CD4-positive, alpha-beta T cell treated with Interleukin-15 for 4 hours (primary cell): ENCODE measurements around the gene FRMD5.
A peak's percentile ranks its signal among the peaks of the same experiment; 100 is the strongest.
"Not testable (repeated sequence)": the region's sequence is repeated elsewhere in the genome, so short reads cannot be mapped to it uniquely, and the experiment has no call there.

Experiments
- DNase-seq: peaks from one replicate; pipeline ENCODE4 v3.0.0-alpha.2; 2020; ENCODE audit warnings: low spot score

The FRMD5 gene

GRCh38 chr15:44195151-44195740 lies at the start of gene FRMD5:
Gene FRMD5, minus strand, starts transcription at chr15:44195271.
- peak; percentile 89 for DNase-seq

GRCh38 chr15:44243829-44244228 lies 48.8 kb upstream of the FRMD5 start:
- DNase-seq: no peak

DNA sequence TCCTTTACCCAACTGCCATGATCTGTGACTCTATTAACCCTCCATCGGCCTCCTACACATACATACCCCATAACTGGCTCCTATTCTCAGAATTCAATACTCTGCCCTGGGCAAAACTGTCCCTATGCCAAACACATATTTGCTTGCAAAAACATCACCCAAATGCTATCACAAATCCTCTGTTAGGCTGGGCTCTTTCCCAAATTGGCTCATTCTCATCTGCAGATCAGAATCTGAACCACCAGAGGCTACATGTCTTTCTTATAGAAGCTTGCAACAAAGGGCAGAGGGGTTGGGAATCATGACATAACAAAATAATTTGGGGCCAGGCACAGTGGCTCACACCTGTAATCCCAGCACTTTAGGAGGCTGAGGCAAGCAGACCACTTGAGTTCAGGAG lies 48.1 kb upstream of the FRMD5 start:
- no peak for DNase-seq

DNA sequence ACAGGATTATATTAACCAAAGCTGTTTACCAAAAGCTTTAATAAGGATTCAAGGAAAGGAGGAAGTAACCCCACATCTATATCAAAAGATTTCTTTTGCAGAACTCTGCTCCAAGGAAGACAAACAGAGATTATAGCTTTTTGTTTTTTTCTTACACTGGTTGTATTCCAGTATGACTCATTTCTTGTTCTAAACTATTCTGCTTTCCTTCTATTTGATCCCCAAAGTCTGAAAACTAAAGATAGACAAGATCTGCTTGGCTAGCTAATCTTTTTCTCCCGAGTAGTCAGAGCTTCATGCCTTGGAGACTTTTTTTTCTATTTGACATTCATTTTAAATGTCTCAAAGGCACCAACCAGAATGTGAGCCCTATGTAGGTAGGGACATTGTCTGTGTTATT lies 36.8 kb upstream of the FRMD5 start:
- DNase-seq: no peak

DNA sequence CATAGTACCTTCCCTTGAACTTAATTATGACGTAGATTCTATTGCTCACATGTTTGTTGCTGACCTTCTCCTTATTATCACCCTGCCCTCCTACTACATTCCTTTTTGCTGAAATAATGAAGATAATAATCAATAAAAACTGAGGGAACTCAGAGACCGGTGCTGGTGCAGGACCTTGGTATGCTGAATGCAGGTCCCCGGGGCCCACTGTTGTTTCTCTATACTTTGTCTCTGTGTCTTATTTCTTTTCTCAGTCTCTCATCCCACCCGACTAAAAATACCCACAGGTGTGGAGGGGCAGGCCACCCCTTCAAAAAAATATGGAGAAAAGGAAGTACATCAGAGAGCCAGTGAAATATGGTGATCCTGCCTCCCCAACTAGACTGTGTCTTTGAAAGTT lies 34.2 kb upstream of the FRMD5 start:
- not testable (repeated sequence) for DNase-seq

GRCh38 chr15:44227584-44227983 lies 32.5 kb upstream of the FRMD5 start:
- DNase-seq: no peak

DNA sequence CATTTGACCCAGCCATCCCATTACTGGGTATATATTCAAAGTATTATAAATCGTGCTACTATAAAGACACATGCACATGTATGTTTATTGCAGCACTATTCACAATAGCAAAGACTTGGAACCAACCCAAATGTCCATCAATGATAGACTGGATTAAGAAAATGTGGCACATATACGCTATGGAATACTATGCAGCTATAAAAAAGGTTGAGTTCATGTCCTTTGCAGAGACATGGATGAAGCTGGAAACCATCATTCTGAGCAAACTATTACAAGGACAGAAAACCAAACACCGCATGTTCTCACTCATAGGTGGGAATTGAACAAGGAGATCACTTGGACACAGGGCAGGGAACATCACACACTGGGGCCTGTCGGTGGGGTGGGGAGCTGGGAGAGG lies 31.9 kb upstream of the FRMD5 start:
- not testable (repeated sequence) for DNase-seq

DNA sequence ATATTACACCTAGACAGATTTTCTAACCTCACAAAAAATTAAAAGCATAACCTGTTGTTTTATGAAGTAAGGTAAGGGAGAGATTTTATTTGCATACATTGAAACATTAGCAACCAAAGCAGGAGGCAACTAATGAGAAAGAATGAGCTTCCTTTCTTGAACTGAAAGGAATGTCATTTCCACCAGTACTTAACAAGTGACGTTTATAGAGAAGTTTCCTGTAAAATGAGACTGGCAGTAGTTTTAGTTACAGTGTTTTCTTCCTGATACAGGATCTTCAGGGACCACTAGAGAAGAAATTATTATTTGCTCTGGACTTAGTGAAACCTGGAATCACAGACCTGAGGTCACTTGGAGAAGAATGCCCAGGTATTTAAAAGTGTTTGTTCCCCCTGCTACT lies 27.4 kb upstream of the FRMD5 start:
- DNase-seq: no peak

DNA sequence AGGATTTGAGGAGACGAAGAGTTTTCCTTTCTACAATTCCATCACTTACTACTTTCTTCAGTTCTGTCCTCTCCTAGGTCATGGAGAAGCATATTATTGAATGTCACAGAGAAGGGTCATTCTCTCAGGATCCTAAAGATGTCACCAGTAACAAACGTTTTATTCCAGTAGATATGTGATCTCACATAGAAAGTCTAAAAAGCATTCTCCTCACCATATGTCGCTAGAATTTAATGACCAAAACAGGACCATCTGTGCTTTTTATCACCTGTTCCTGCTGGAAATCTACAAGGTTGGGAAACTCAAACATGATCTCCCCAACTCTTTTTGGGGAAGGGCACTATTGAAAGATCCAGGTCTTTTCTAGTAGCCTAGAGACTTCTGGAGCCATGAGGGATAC lies 24.0 kb upstream of the FRMD5 start:
- no peak for DNase-seq

GRCh38 chr15:44216958-44217357 lies 21.9 kb upstream of the FRMD5 start:
- no peak for DNase-seq

GRCh38 chr15:44215594-44215993 lies 20.5 kb upstream of the FRMD5 start:
- DNase-seq: no peak

- no peak for DNase-seq
These were observed 13.9 kb upstream of the FRMD5 start for GRCh38 chr15:44208956-44209355.

DNA sequence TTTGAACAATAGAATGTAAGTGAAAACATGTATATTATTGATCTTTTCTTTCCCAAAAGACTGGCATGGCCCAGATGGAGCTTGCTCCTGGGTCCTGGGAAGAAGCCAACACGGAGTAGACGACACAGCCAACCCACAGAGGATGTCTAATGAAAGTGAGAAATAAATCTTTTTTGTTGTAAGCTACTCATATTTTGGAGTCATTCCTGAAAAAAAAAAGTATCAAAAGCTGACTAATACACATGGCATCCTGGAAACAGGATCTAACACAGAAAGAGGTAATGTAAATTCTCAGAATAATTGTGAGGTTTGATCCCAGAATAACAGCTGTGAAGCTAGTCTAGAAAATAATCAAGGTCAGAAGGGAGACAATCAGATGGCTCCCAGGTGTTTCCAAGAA lies 12.6 kb upstream of the FRMD5 start:
- DNase-seq: no peak

DNA sequence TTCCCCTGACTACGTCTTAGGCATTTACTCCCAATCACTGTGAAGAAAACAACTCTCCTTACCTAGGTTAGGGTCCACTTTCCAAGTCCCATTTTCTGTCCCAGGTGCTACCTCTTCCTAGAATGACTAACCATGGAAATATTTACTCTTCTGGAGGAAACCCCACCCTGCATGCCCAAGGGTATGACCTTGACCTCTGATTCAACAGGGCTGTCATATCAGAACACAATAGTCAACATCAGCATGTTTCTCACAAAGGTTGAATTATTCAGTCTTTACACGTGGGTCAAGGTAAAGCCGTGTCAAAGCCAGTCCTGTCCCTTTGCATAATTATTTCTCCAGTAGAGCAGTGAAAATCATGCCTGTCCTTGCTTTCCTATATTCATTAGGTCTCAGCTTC lies 4.3 kb upstream of the FRMD5 start:
- no peak for DNase-seq

- DNase-seq: peak; percentile 23
These were observed 534 bp downstream of the FRMD5 start for GRCh38 chr15:44194323-44195150.

- DNase-seq: no peak
These were observed 1.3 kb downstream of the FRMD5 start for GRCh38 chr15:44193651-44194322.

DNA sequence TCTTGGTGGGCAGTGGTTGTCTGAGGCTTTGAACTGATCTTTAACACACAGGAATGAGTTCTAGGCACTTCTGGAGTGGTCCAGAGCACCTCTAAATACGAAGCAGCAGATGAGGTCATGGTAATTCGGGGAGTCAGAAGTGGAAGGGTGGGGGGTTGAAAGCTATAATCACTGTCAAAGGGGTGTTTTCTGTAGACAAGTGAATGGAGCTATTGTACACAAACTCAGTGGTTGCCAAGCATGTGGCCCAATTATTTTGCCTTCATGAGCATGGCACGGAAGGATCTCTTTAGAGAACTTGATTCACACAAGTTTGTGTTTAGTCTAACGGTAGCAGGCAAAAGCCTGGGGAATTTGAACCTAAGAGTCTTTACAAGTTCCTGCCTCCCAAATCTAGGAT lies 6.3 kb downstream of the FRMD5 start:
- no peak for DNase-seq

DNA sequence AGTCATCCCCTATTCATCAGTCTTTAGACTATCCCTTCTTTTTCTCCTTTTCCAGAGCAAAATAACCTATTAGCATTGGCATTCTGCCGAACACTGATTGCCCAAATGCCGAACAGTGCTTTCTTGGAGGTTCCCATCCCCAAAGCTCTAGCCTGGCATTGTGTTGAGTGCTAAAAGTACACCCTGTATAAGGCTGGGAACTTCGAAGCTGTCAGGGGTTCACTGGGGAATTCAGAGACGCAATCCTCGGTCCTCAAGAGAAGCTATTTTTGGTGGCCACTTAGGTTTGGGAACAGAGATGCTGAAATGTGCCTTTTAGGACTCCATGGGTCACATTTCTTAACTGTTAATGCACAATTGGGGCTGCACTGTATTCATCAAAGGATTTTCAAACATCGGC lies 8.4 kb downstream of the FRMD5 start:
- DNase-seq: no peak

GRCh38 chr15:44183363-44183762 lies 11.7 kb downstream of the FRMD5 start:
- no peak for DNase-seq

DNA sequence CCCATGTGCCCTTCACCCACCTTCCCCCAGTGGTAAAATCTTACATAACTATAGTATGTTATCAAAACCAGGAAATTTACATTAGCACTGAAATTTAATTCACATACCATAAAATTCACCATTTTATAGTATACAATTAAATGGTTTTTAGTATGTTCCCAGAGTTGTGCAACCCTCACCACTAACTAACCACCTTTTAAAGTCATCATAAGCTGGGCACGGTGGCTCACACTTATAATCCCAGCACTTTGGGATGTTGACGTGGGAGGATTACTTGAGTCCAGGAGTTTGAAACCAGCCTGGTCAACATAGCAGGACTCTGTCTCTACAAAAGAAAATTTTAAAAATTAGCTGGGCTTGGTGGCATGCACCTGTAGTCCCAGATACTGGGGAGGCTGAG lies 13.7 kb downstream of the FRMD5 start:
- DNase-seq: no peak

GRCh38 chr15:44177139-44177538 lies 17.9 kb downstream of the FRMD5 start:
- no peak for DNase-seq

DNA sequence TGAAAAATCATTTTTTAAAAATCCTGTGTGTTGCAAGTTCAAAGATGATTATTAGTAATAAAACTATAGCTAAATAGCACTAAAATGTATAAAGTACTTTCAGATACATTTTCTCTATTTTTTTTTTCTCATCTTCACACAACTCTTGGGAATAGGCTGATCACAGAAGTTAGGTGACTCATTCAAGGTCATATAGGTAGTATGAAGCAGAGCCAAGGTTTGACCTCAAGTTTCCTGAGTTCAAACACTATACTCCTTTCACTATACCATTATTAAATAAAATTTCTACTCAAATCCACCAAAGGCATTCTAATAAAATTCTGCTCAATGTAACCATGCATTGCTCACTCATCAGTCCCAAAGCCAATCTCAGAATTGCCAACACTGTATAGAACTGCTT lies 21.3 kb downstream of the FRMD5 start:
- DNase-seq: no peak

GRCh38 chr15:44163370-44163769 lies 31.7 kb downstream of the FRMD5 start:
- DNase-seq: no peak
